Measurements from ENCODE around the gene ARHGEF28.

Gene ARHGEF28

GRCh38 chr5:73979321-73979720 is 353.3 kb downstream of the ARHGEF28 start:
- Mint-ChIP-seq H3K4me1 (peaks cover 14% of the 10 kb centered on the region), H3K4me3 (no peak overlapping the region), H3K27ac (no peak overlapping the region), H3K36me3 (ENCODE audit: low read depth) (no peaks in the 10 kb centered on the region), H3K27me3 (ENCODE audit: low read depth, poor library complexity) (no peaks in the 10 kb centered on the region), H3K9me3 (no peaks in the 10 kb centered on the region)
- no peak for DNase-seq
- no peak for TF ChIP-seq CTCF (IDR thresholded peaks at IDR 0.05)

- no peak overlapping the region for H3K4me3 Mint-ChIP-seq
These were observed 355.7 kb downstream of the ARHGEF28 start for GRCh38 chr5:73981704-73982103.

GRCh38 chr5:73983644-73984043 is 357.6 kb downstream of the ARHGEF28 start:
- DNase-seq = no peak
- peaks cover 6% of the 10 kb centered on the region for H3K9me3 Mint-ChIP-seq
- TF ChIP-seq CTCF (IDR thresholded peaks at IDR 0.05) = no peak
- H3K27ac Mint-ChIP-seq = no peak overlapping the region
- H3K4me3 Mint-ChIP-seq = no peak overlapping the region
- peaks cover 14% of the 10 kb centered on the region for H3K4me1 Mint-ChIP-seq
- H3K27me3 Mint-ChIP-seq (ENCODE audit: low read depth, poor library complexity) = no peaks in the 10 kb centered on the region
- no peaks in the 10 kb centered on the region for H3K36me3 Mint-ChIP-seq (ENCODE audit: low read depth)

More at GRCh38 chr5:73981704-73982103, 355.7 kb downstream of the ARHGEF28 start:
- TF ChIP-seq CTCF (IDR thresholded peaks at IDR 0.05) = no peak
- no peak for DNase-seq
- Mint-ChIP-seq H3K27me3 (ENCODE audit: low read depth, poor library complexity) (no peaks in the 10 kb centered on the region), H3K4me1 (peaks cover 14% of the 10 kb centered on the region), H3K9me3 (no peaks in the 10 kb centered on the region), H3K36me3 (ENCODE audit: low read depth) (no peaks in the 10 kb centered on the region), H3K27ac (no peak overlapping the region)

- no peak for DNase-seq
- no peak overlapping the region for H3K27ac Mint-ChIP-seq
- no peaks in the 10 kb centered on the region for H3K27me3 Mint-ChIP-seq (ENCODE audit: low read depth, poor library complexity)
- peaks cover 23% of the 10 kb centered on the region for H3K4me1 Mint-ChIP-seq
- H3K9me3 Mint-ChIP-seq = peaks cover 6% of the 10 kb centered on the region
- H3K4me3 Mint-ChIP-seq = no peak overlapping the region
- no peak for TF ChIP-seq CTCF (IDR thresholded peaks at IDR 0.05)
- no peaks in the 10 kb centered on the region for H3K36me3 Mint-ChIP-seq (ENCODE audit: low read depth)
These were observed 359.1 kb downstream of the ARHGEF28 start for GRCh38 chr5:73985145-73985544.

- no peak overlapping the region for H3K4me3 Mint-ChIP-seq
- no peaks in the 10 kb centered on the region for H3K36me3 Mint-ChIP-seq (ENCODE audit: low read depth)
- H3K27me3 Mint-ChIP-seq (ENCODE audit: low read depth, poor library complexity) = no peaks in the 10 kb centered on the region
- H3K4me1 Mint-ChIP-seq = peaks cover 38% of the 10 kb centered on the region
- H3K27ac Mint-ChIP-seq = no peak overlapping the region
- TF ChIP-seq CTCF (IDR thresholded peaks at IDR 0.05) = no peak
- DNase-seq = no peak
- peaks cover 6% of the 10 kb centered on the region for H3K9me3 Mint-ChIP-seq
These were observed 360.7 kb downstream of the ARHGEF28 start for GRCh38 chr5:73986729-73987128.

GRCh38 chr5:73987915-73988314 is 361.9 kb downstream of the ARHGEF28 start:
- Mint-ChIP-seq H3K27ac (no peak overlapping the region), H3K27me3 (ENCODE audit: low read depth, poor library complexity) (no peaks in the 10 kb centered on the region), H3K36me3 (ENCODE audit: low read depth) (no peaks in the 10 kb centered on the region), H3K4me1 (peaks cover 35% of the 10 kb centered on the region), H3K4me3 (no peak overlapping the region), H3K9me3 (peaks cover 15% of the 10 kb centered on the region)
- no peak for DNase-seq
- no peak for TF ChIP-seq CTCF (IDR thresholded peaks at IDR 0.05)
